GM18517 (cell line): Measurements from ENCODE around the gene MAOB.
"Not testable (repeated sequence)": the region's sequence is repeated elsewhere in the genome, so short reads cannot be mapped to it uniquely, and the experiment has no call there.

Experiments
- ATAC-seq: cut with Tn5 transposase; IDR thresholded peaks from one replicate; pipeline ENCODE4 v1.9.1; 2021; ENCODE audit warnings: mild to moderate bottlenecking, moderate library complexity; ENCODE audit not compliant: unreplicated experiment

MAOB gene

DNA sequence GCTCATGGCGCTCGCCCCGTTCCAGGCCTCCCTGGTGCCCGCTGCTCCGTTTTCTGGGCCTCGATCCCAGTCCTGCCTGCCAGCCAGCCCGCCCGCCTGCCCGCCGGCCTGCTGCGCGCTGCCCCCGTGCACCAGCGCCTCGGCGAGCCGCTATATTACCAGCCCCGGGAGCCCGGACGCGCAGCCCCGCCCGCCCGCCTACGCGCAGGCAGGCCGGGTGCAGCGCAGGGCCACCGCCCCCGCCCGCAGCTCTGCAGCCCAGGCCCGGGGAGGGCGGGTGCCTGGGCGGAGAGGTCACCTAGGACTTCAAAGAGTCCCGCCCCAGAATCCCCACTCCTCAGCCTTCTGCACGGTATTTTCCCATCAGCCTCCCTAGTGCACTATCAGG lies at the start of gene MAOB:
TSS of gene MAOB (minus strand) at position 157 of the 388 bp plus-strand sequence. CDS start at position 6, 151 bp downstream.
- ATAC-seq, result no peak

DNA sequence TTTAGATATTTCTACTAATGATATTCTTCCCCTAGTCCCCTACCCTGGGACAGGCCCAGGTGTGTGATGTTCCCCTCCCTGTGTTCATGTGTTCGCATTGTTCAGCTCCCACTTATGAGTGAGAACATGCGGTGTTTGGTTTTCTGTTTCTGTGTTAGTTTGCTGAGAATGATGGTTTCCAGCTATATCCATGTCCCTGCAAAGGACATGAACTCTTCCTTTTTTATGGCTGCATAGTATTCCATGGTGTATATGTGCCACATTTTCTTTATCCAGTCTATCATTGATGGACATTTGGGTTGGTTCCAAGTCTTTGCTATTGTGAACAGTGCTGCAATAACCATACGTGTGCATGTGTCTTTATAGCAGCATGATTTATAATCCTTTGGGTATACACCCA lies 39.8 kb upstream of the MAOB start:
- not testable (repeated sequence) for ATAC-seq

DNA sequence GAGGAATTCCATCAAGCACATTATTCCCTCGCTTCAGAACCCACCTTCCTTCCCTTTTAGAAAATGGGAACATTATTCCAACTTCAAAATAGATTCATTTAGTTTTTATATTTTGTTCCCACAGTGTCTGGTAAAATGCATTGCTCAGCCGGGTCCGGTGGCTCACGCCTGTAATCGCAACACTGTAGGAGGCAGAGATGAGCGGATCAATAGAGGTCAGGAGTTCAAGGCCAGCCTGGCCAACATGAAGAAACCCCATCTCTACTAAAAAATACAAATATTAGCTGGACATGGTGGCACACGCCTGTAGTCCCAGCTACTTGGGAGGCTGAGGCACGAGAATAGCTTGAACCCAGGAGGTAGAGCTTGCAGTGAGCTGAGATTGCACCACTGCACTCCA lies 28.5 kb upstream of the MAOB start:
- not testable (repeated sequence) for ATAC-seq

DNA sequence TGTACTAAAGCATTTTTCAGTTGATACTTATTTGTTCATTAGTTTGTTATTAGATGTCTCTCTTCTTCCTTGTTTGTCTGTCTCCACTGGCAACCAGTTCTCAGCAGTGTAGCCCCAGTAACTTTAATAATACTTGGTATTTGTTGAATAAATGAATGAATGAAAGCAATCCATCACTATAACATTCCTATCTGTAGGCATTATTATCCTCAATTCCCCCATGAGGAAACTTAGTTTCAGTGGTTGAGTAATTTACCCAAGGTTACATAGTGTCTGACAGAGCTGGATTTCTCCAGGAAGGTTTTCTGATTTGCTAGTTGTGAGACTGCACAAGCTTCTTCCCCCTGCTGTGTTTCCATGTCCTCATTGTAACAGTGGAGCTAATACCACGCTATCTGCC lies 27.8 kb upstream of the MAOB start:
- no peak for ATAC-seq

DNA sequence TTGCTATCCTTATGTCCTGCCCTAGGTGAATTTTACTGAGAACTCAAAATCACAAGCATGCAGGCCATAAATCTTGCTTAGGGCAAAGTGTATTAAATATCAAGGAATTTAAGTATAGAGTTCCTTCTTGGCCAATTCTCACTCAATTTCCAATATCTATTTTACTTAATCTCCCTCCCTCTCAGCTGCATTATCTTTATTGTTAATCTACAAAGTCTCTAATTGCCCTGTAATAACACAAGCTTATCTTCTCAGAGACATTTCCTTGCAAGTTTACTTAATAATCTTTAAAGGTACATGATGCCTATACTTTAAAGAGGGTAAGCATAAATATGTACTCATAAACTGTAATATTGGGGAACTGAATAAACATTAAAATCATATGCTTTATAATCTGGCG lies 26.9 kb upstream of the MAOB start:
- ATAC-seq, result no peak

DNA sequence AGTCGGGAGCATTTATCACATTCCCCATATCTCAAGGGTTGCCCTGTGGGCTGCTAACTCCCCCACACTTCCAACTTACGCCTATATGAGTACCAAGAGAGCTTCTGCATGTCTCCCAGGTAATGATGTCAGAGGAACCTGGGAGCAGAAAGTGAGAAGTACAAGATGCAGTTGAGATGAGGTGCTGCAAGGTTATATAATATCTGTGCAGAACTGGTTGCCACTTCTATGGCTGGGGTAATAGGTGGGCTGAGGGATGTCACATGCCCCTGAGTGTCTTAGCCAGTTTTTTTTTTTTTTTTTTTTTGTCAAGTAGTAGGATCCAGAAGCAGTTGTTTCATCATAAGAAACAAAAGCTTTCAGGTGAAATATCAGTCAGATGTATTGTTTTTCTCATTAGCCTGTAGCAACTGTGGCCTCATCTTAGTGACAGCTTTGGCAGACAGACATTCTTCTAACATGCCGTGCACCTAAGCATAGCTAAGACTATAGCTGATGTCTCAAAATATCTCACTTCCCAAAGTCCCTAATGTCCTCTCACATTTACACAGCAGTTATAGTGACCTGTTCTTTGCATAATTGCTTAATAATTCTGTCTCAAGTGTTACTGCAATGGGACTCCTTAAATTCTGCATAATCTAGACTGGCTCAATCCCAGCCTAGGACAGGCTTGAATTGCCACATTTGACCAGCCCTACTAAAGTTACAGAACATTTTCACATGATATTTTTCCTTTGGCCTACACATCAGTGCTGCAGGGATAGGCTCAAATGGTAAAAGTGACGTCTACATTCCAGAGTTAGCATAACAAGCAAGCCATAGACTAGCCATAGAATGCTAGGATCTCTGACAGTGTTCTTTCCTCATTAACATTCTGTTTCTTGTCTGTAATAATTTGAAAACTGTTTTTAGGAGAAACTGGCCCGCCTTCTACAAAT lies 17.9 kb upstream of the MAOB start:
- no peak for ATAC-seq

DNA sequence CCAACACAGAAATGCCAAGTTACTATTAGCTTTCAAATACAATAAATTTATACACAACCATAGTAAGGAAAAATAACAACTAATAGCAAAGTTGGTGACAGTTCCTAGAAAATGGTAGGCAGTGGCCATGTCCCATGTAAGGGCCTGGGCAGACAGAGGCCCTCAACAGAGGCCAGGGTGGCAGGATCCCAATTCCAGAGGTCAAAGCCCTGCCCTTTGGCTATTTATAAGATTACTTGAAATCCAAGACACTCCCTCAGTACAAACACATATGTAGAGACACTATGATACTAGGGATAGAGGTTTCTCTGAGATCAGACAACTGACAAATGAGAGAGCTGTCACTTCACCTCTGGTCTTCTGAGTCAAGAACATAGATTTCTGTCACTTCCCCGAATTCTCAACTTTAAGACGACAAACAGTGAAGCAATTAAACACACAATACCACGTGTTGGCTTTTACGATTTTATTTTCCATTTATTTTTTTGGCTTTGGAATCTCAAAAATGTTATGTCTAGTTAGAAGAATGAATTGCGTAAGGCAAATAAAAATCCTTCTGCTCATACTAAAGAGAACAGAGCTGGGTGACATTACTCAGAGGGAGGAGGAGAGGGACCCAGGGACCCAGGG lies 16.3 kb upstream of the MAOB start:
- no peak for ATAC-seq

DNA sequence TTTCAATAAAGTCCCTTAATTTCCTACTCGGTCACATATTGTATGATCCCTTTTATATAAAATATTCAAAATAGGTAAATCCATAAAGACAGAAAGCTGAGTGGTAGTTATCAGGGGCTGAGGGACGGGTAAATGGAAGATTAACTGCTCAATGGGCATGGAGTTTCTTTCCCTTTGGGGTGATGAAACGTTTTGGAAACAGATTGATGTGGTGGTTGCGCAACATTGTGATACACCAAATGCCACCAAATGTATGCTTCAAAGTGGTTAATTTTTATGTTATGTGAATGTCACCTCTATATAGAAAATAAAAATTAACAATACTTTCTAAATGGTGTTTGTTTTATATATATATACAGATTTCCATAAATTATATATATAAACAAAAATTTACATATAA lies 15.0 kb upstream of the MAOB start:
- ATAC-seq, result no peak

DNA sequence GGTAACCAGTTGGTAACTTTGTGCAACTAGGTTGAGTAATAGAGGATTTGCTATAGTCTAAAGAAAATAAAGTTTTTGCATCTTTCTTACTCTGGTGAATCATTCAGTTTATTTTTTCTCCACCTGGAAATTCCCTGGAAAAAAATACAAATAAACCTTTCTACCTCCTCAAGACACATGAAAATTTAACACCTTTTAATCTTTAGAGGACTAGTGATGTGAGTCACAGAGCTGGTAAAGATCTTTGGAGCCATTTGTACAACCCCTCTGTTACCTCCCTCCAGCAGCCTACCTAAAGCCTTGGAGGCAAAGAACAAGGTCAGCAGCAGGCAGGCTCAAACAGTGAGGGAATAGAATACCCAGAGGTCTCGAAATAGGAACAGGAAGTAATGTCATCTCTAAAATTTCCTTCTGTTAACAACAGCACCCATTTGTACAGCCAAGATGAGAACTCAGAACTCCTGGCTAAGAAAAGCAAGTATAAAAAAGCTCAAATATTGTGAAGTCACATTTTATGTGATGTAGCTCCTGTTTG lies 10.2 kb upstream of the MAOB start:
- no peak for ATAC-seq

DNA sequence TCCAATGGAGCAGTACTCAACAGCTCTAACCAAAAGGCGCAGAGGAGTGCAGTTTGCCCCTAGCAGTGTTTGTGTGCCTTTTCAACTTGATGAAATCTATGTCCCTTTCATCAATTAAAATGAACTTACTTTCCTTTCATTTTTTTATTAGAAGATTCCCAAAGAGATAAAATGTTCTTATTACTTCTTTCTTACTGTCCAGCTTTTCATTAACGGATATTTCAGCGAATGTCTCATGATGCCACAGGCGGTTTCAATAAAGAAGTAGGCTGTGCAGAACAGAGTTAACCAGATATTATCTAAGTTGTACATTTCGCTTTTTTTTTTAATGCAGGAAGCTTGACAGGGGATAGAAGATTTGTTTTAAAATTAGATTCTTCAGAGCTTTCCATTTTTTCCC lies 3.4 kb upstream of the MAOB start:
- ATAC-seq, result no peak

DNA sequence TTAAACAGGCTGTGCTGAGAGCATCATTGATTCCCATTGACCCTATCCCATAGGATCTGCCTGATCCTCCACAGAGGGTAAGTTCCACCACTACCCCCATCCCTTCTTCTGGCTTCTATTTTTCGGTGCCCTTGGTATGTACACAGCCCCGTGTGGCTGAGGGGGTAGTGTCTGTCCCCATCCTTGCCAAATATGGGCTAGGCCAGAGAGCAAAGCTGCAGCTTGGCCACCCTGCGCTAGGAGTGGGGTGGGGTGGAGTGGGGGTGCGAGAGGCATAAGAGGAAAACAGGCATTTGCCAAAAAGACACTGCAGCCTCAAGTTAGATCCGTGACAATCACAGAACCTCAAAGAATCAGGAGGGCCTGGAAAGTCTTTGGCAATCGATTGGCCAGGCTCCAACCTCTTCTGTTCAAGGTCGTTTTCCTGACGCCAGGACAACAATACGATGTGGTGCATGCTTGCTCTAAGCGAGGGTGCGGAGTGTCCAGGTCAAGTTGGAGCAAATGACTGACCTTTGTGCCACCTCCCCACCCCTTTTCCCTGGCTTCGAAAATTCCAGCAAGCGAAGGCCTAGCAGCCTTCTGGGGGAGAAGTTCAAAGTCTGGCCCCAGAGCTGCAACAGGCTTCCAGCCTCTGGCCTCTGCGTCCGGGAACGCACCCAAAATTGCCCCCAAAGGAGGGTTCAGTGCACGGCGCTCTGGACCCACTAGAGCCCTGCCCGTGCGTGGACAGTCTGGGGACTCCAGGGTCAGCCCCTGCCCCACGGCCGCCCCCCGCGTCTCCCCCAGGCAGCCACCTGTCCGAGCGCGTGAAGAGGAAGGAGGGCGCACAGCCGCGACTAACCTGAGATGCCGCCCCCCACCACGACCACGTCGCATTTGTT lies 598 bp downstream of the MAOB start:
- no peak for ATAC-seq

DNA sequence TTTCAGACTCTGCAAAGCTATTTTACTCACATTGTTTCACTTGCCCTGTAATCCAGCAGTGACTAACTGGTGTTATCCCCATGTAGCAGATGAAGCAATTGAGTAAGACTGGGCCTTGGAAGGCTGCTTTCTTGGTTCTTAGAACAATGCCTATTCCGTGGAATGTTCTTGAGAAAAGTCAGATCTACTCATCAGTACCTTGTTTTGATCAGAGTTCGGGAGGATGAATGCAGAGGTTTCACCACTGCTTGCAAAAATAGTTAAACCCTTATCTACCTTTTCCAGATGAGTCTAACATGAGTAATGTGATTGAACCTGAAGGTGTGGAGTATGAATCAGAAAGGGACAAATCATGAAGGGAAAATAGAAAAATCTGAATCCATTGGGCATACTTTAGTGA lies 1.8 kb downstream of the MAOB start:
- ATAC-seq, result no peak

DNA sequence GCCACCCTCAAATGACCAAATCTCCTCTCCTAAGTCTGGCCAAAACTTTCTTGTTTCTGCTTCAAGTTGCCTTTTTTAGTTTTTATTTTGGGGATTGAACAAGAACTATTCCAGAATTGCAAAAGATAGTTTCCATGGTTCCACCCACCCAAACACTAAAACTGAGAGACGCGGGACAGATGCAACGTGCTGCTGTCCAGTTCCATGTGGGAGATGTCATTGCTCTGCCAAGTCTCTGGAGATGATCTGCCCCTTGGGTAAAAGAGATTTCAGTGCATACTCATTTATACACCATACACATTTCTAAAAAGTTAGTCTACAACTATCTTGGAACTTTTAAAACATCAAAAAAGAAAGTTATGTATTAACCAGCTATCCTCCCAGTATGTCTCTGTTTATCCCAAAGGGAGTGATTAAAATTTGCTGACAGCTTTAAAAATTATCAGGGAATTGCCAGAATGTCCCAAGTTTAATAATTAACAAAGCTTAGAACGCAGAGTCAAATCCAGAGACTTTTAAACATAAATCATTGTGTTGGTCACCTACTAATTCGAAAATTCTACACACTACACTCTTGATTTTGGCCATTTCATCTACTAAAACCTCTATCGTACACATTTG lies 3.2 kb downstream of the MAOB start:
- no peak for ATAC-seq

DNA sequence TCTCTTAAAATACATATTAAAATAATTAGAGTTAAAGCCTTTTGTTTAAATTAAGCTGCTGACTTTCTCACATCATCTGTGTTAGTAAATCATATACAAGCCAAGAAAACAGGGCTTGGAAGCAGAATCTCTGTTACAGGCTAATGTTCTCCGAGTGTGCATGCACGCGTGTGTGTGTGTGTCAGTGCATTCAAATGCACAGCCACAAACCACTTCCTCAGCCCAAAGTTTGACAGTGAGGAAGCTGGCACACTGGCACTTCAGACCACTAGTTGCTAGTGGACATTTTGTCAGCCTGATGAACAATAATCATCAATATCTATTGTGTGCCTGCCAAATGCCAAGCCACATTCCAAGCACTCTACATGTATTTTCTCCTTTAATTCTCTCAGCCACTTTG lies 5.6 kb downstream of the MAOB start:
- ATAC-seq, result no peak

DNA sequence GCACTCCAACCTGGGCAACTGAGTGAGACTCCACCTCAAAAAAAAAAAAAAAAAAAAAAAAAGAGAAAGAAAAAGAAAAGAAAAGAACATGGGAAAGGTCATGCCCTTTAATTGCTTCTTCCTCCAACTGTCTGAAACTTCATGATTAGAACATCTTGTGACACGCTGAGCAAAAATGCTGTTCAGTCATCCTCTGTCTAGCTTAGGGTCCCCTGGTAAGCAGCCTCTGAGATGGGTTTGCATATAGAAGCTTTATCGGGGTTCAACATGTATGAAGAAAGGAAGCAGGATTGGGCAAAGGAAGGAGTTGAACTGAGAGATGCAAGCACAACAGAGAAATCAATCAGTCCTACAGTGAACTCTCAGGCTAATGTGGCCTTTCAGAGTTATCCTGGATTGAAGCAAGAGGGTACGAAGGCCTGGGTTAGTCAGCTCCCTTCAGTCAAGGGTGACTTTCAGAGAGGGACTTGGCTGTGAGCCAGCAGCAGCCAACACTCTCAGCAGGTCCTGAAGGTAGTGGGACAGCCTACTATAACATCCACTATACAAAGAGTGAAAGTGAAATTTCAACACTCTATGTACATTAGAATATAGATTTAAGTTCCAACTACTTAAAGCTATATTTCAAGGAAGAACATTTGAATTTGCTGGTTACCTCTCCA lies 11.4 kb downstream of the MAOB start:
- no peak for ATAC-seq

DNA sequence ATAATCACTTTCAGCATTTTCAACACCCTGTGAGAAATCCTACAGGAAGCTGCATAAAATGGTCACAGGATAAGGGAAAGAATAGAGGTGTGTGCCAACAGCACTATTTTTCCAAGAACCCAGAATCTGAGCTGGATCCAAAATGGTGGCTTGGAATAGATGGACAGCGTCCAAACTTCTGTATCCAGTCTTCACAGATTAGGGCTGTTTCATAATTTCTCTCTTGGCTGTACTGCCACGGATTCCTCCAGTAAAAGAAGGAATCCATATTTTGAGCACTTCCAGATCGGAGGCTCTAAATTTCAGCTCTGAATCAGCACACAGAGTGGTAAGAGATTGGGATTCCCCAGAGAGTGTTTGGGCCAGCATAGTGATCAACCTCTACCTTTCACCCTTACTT lies 12.2 kb downstream of the MAOB start:
- ATAC-seq, result no peak

DNA sequence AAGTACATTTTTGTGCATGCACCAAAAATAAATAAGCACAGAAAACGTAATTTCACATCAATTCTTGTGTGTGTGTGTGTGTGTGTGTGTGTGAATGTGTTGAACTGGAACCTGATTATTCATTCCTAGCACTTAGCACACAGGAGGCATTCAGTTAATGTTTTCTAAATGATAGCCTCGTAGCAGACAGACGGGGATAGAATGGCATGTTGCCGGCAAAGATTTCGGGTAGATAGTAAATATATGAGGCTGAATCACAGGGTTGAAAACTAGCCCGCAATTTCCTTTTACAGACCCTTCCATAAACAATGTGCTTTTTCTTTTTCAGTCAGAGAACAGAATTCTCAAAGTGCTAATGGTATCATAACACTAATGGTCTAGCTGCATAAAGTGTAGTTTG lies 13.5 kb downstream of the MAOB start:
- no peak for ATAC-seq

DNA sequence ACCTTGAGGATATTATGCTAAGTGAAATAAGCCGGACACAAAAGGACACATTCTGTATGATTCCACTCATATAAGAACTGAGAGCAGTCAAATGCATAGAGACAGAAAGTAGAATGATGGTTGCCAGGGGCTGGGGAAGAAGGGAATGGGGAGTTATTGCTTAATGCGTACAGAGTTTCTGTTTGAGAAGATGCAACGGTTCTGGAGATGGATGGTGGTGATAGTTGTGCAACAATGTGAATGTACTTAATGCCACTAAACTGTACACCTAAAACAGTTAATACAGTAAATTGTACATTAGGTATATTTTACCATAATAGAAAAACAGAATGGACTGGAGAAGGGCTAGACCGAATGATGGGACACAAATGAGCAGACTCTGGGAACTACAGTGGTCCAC lies 15.8 kb downstream of the MAOB start:
- ATAC-seq, result no peak

DNA sequence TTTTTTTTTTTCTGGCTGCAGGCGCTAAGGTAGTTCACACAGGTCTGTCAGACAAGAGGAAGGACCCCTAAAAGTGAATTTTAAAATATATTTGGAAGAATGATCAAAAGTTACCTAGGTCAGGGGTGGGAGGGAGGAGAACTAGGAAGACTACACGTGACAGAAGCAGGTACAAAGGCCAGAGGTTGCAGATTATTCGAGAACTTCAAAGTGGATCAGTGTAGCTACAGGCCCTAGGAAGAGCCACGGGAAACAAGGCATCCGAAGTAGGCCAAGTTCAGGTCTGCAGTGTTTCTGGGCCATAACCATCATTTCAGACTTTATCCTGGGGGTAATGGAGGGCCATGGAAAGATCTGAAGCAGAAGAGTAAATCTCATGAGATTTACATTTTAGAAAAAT lies 16.5 kb downstream of the MAOB start:
- no peak for ATAC-seq

DNA sequence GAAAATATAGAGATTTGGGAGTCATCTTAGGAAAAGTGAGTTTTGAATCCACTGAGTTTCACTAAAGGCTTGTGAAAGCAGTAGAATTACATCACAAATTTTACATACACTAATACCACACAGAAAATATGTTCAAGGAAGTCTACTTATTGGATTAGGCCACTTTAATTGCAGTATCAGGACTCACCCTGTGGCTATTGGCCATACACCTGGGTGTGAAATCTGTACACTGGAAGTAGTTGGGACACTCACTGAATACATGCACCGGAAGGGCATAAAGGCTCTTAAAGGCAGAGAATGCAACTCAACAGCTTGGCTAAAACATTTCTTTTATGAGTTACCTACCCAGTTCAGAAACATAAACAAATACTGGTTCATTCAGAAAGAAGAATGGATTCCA lies 19.8 kb downstream of the MAOB start:
- no peak for ATAC-seq
